IPS-11a (cell line): ENCODE data around the gene PLXNB2.

ENCODE experiments used
- H3K4me3 ChIP-seq: one replicate; pipeline ENCODE4 v1.5.1; 2013; ENCODE audit warnings: low read depth, low read length, control low read depth

Gene PLXNB2

GRCh38 chr22:50299785-50300619 is 7.4 kb downstream of the PLXNB2 start:
- H3K4me3 ChIP-seq: peak overlapping the region; percentile 30

GRCh38 chr22:50298937-50299784 is 8.3 kb downstream of the PLXNB2 start:
- peak overlapping the region; percentile 30 for H3K4me3 ChIP-seq

GRCh38 chr22:50298266-50298637 is 9.2 kb downstream of the PLXNB2 start:
- H3K4me3 ChIP-seq: no peak overlapping the region

- no peak overlapping the region for H3K4me3 ChIP-seq
These were observed 9.8 kb downstream of the PLXNB2 start for GRCh38 chr22:50297510-50298265.

- no peak overlapping the region for H3K4me3 ChIP-seq
These were observed 10.6 kb downstream of the PLXNB2 start for GRCh38 chr22:50296658-50297490.

- H3K4me3 ChIP-seq: no peak overlapping the region
These were observed 13.2 kb downstream of the PLXNB2 start for GRCh38 chr22:50294319-50294656.

GRCh38 chr22:50293441-50294318 is 13.8 kb downstream of the PLXNB2 start:
- no peak overlapping the region for H3K4me3 ChIP-seq

- H3K4me3 ChIP-seq: no peak overlapping the region
These were observed 14.6 kb downstream of the PLXNB2 start for GRCh38 chr22:50292643-50293440.

- H3K4me3 ChIP-seq: no peak overlapping the region
These were observed 17.4 kb downstream of the PLXNB2 start for GRCh38 chr22:50289942-50290630.

GRCh38 chr22:50289151-50289941 is 18.1 kb downstream of the PLXNB2 start:
- no peak overlapping the region for H3K4me3 ChIP-seq

GRCh38 chr22:50287731-50288130 is 19.7 kb downstream of the PLXNB2 start:
- H3K4me3 ChIP-seq: no peak overlapping the region

- H3K4me3 ChIP-seq: no peak overlapping the region
These were observed 20.6 kb downstream of the PLXNB2 start for GRCh38 chr22:50286701-50287318.

GRCh38 chr22:50286275-50286674 is 21.2 kb downstream of the PLXNB2 start:
- no peak overlapping the region for H3K4me3 ChIP-seq

GRCh38 chr22:50285568-50286229 is 21.7 kb downstream of the PLXNB2 start:
- H3K4me3 ChIP-seq: no peak overlapping the region

- H3K4me3 ChIP-seq: no peak overlapping the region
These were observed 23.0 kb downstream of the PLXNB2 start for GRCh38 chr22:50284479-50284878.

GRCh38 chr22:50283821-50284220 is 23.6 kb downstream of the PLXNB2 start:
- no peak overlapping the region for H3K4me3 ChIP-seq
